Motor neuron (in vitro differentiated cells): ENCODE data around the gene MAD1L1. TPM values are rescaled to one million over a fixed set of nuclear protein-coding genes. Genes with fewer than 3 reads are reported as not detected.
"Not testable (repeated sequence)": the region's sequence is repeated elsewhere in the genome, so short reads cannot be mapped to it uniquely, and the experiment has no call there.

ENCODE experiments used
- ATAC-seq, 8 experiments: fragments of 200-7000 bp; cut with Tn5 transposase; replicated peaks in 6 of 8; 2 replicates each; pipeline ENCODE4 v1.8.0; 2021; ENCODE audit warnings: mild to moderate bottlenecking in 8 of 8, moderate library complexity in 8 of 8
- H3K27ac ChIP-seq, 2 donors: fragments of 250-450 bp; sonication (Bioruptor Pico); 2 replicates each; pipeline ENCODE4 v1.9.0; 2021; ENCODE audit warnings: antibody characterized with exemption in 2 of 2, mild to moderate bottlenecking in 2 of 2, moderate library complexity in 1 of 2
- H3K4me1 ChIP-seq, 2 donors: fragments of 250-450 bp; sonication (Bioruptor Pico); replicated peaks in 1 of 2; 2 replicates each; pipeline ENCODE4 v1.6.1; 2021; ENCODE audit warnings: antibody characterized with exemption in 2 of 2, mild to moderate bottlenecking in 2 of 2, moderate library complexity in 1 of 2
- H3K4me3 ChIP-seq, 5 donors: fragments of 250-450 bp; sonication (Bioruptor Pico); 2 replicates each; pipeline ENCODE4 v1.9.0; 2021; ENCODE audit warnings: antibody characterized with exemption in 5 of 5, mild to moderate bottlenecking in 5 of 5, moderate library complexity in 4 of 5
- WGBS, 10 experiments: fragments of 450-650 bp; shearing (Covaris generic); methylation state at CpG; one replicate each; pipeline ENCODE4 v1.0.0; 2022; 5-methylcytosine and 5-hydroxymethylcytosine counted together
- in situ Hi-C, 9 experiments: fragments of 400-800 bp; cut with MboI; loops; one replicate each; pipeline ENCODE4 v1.15.0; 2021; ENCODE audit warnings: low sequenced_read_pairs in 9 of 9, low pct_unique_long_range_greater_than_20kb in 2 of 9; ENCODE audit not compliant: unreplicated experiment in 9 of 9
- total RNA-seq, 8 experiments: library from RNA; unstranded; fragments of 300-600 nt; gene quantifications; 2 replicates each; pipeline versions ENCODE4 v1.2.3 to v1.2.4, GENCODE V29; 2022

Gene MAD1L1
- total RNA-seq, 8 experiments from 2014 or later, result 24.0 to 68.8 (median 32.4) TPM

GRCh38 chr7:2001601-2002442, 230.9 kb downstream of the MAD1L1 start:
- in situ Hi-C loops, result no loop called here
- H3K4me1 ChIP-seq, result peaks cover 7 to 17% of the 10 kb centered on the region in 2 donors
- H3K4me3 ChIP-seq, result no peak overlapping the region
- 96 to 100% methylated on average over 5 of the region's 33 CpGs; no CpG with 5 or more reads in 8 of the 10 experiments for WGBS, 10 experiments
- peak in 6 of 8 experiments; percentile 37 to 75 (median 52) for ATAC-seq
- H3K27ac ChIP-seq, result no peak overlapping the region

GRCh38 chr7:2000746-2001321, 231.9 kb downstream of the MAD1L1 start:
- WGBS, 10 experiments, result 60 to 95% (median 91%) methylated on average over 1 to 9 of the region's 25 CpGs; no CpG with 5 or more reads in 6 of the 10 experiments
- no peak overlapping the region for H3K4me3 ChIP-seq
- peaks cover 7 to 13% of the 10 kb centered on the region in 2 donors for H3K4me1 ChIP-seq
- in situ Hi-C loops, result no loop called here
- peak in 1 of 8 experiments; percentile 27 for ATAC-seq
- H3K27ac ChIP-seq, result no peak overlapping the region

- no peak overlapping the region for H3K4me3 ChIP-seq
- WGBS, 10 experiments, result 100% methylated on average over 1 to 2 of the region's 27 CpGs; no CpG with 5 or more reads in 8 of the 10 experiments
- H3K27ac ChIP-seq, result no peak overlapping the region
- ATAC-seq, result no peak
- peaks cover 7 to 13% of the 10 kb centered on the region in 2 donors for H3K4me1 ChIP-seq
- in situ Hi-C loops, result no loop called here
Observed at GRCh38 chr7:2000153-2000687, 232.5 kb downstream of the MAD1L1 start.

GRCh38 chr7:1999278-1999984, 233.3 kb downstream of the MAD1L1 start:
- Histone ChIP-seq H3K4me1 (peaks cover 7 to 13% of the 10 kb centered on the region in 2 donors), H3K4me3 (no peak overlapping the region), H3K27ac (no peak overlapping the region)
- ATAC-seq, result no peak
- WGBS, 10 experiments, result 78 to 94% (median 89%) methylated on average over 3 to 9 of the region's 21 CpGs; no CpG with 5 or more reads in 5 of the 10 experiments
- in situ Hi-C loops, result no loop called here

- in situ Hi-C loops, result no loop called here
- no peak overlapping the region for H3K27ac ChIP-seq
- peaks cover 7 to 13% of the 10 kb centered on the region in 2 donors for H3K4me1 ChIP-seq
- WGBS, 10 experiments, result 87 to 100% (median 100%) methylated on average over 1 to 3 of the region's 10 CpGs; no CpG with 5 or more reads in 4 of the 10 experiments
- ATAC-seq, result no peak
- H3K4me3 ChIP-seq, result no peak overlapping the region
Observed at GRCh38 chr7:1998146-1998545, 234.6 kb downstream of the MAD1L1 start.

GRCh38 chr7:1997537-1998076, 235.1 kb downstream of the MAD1L1 start:
- Histone ChIP-seq H3K27ac (no peak overlapping the region), H3K4me1 (peaks cover 7 to 11% of the 10 kb centered on the region in 2 donors), H3K4me3 (no peak overlapping the region)
- in situ Hi-C loops, result no loop called here
- no peak for ATAC-seq
- 70 to 100% (median 89%) methylated on average over 1 to 8 of the region's 15 CpGs; no CpG with 5 or more reads in 4 of the 10 experiments for WGBS, 10 experiments

- 82 to 100% (median 96%) methylated on average over 1 to 9 of the region's 9 CpGs; no CpG with 5 or more reads in 2 of the 10 experiments for WGBS, 10 experiments
- ATAC-seq, result no peak
- Histone ChIP-seq H3K4me1 (peaks cover 0 to 5% of the 10 kb centered on the region in 2 donors), H3K4me3 (no peak overlapping the region), H3K27ac (no peak overlapping the region)
- in situ Hi-C loops, result no loop called here
Observed at GRCh38 chr7:1996816-1997215, 235.9 kb downstream of the MAD1L1 start.

- in situ Hi-C loops, ATAC-seq, H3K4me1 ChIP-seq, H3K27ac ChIP-seq, H3K4me3 ChIP-seq: not testable (repeated sequence)
- 100% methylated on average over 1 of the region's 24 CpGs; no CpG with 5 or more reads in 9 of the 10 experiments for WGBS, 10 experiments
Observed at GRCh38 chr7:1995911-1996420, 236.8 kb downstream of the MAD1L1 start.

GRCh38 chr7:1995426-1995825, 237.3 kb downstream of the MAD1L1 start:
- in situ Hi-C loops, result no loop called here
- Histone ChIP-seq H3K4me1 (peaks cover 0 to 2% of the 10 kb centered on the region in 2 donors), H3K27ac (no peak overlapping the region), H3K4me3 (no peak overlapping the region)
- no peak for ATAC-seq
- 100% methylated on average over 2 to 5 of the region's 11 CpGs; no CpG with 5 or more reads in 8 of the 10 experiments for WGBS, 10 experiments

GRCh38 chr7:1994931-1995330, 237.8 kb downstream of the MAD1L1 start:
- in situ Hi-C loops, result no loop called here
- Histone ChIP-seq H3K4me3 (no peak overlapping the region), H3K27ac (no peak overlapping the region), H3K4me1 (peaks cover 2 to 3% of the 10 kb centered on the region in 2 donors)
- ATAC-seq, result peak in 1 of 8 experiments; percentile 34
- 90 to 100% methylated on average over 4 to 6 of the region's 13 CpGs; no CpG with 5 or more reads in 8 of the 10 experiments for WGBS, 10 experiments

- in situ Hi-C loops, result no loop called here
Observed at GRCh38 chr7:1993776-1994740, 238.7 kb downstream of the MAD1L1 start.

More at GRCh38 chr7:1993776-1994740, 238.7 kb downstream of the MAD1L1 start:
- Histone ChIP-seq H3K4me3 (no peak overlapping the region), H3K4me1 (peaks cover 2 to 3% of the 10 kb centered on the region in 2 donors), H3K27ac (no peak overlapping the region)
- peak in 4 of 8 experiments; percentile 6 to 50 (median 32) for ATAC-seq
- WGBS, 10 experiments, result 60 to 100% (median 85%) methylated on average over 1 to 5 of the region's 27 CpGs; no CpG with 5 or more reads in 3 of the 10 experiments
